ENCODE data around the gene INPP4A.

- no peak for TF ChIP-seq POLR2A (IDR thresholded peaks at IDR 0.05; ENCODE audit: low read depth, low read length)
- TF ChIP-seq POLR2AphosphoS5 (IDR thresholded peaks at IDR 0.05; ENCODE audit: insufficient read depth, low read depth, low read length), result no peak
Observed at GRCh38 chr2:98502556-98503335, 58.1 kb downstream of the INPP4A start.

Measured in endothelial cell of umbilical vein (primary cell).